GM18517 (cell line): ENCODE data around the gene SHH.

Source experiments
- ATAC-seq: cut with Tn5 transposase; IDR thresholded peaks from one replicate; pipeline ENCODE4 v1.9.1; 2021; ENCODE audit warnings: mild to moderate bottlenecking, moderate library complexity; ENCODE audit not compliant: unreplicated experiment

The SHH gene

GRCh38 chr7:155792999-155793560 is 19.2 kb downstream of the SHH start:
- no peak for ATAC-seq

- no peak for ATAC-seq
Observed at GRCh38 chr7:155792315-155792960, 19.8 kb downstream of the SHH start.

DNA sequence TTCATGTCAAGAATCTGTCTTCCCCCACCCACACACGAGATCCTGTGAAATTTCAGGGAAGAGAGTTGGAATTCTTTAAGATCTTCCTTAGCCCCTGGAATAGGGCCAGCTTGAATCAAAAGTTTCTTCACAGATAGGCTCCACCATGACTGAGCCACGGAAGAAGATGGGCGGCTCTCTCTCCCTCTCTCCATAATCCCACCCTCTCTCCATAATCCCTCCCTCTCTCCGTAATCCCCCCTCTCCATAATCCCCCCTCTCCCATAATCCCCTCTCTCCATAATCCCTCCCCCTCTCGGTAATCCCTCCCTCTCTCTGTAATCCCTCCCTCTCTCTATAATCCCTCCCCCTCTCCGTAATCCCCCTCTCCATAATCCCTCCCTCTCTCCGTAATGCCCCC is 20.4 kb downstream of the SHH start:
- no peak for ATAC-seq

DNA sequence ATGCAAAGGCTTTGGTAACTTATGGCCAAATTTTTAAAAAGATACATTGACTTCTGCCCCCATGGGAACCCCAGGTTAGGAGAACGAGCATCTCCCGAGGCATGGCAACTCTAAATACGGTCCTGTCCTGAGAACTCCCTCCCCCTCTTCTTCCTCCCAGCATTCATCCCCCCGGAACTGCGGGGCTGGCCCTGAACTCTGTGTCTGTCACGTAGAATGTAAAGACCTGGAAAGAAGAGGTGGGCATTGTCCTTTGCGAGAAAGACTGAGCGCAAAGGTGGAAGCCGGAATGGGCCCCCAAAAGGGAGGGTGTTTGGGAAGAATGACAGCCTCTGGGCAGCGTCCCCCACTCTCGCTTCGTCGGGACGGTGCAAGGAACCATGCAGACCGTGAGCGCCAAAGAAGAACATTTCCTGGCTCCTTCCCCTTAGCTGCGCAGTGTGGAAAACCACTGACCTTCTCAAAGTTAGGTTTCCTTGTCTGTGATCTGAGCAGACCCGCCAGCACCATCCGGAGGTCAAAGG is 21.0 kb downstream of the SHH start:
- no peak for ATAC-seq

DNA sequence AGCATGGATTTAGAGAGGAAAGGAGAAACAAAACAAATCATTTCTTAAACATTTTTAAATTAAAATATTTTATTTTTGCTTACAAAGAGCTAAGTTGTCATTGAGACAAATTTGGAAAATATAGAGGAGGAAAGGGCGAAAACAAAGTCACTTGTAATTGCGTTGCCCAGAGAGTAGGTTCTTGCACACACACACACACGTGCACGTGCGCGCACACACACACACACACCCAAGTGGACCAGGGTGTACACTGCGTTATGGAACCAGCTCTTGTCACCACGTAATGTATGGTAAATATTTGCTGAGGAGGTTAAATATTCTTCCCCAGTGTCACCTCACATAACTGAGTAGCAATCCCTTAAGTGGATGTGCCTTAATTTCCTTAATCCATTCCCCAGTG is 21.6 kb downstream of the SHH start:
- no peak for ATAC-seq

DNA sequence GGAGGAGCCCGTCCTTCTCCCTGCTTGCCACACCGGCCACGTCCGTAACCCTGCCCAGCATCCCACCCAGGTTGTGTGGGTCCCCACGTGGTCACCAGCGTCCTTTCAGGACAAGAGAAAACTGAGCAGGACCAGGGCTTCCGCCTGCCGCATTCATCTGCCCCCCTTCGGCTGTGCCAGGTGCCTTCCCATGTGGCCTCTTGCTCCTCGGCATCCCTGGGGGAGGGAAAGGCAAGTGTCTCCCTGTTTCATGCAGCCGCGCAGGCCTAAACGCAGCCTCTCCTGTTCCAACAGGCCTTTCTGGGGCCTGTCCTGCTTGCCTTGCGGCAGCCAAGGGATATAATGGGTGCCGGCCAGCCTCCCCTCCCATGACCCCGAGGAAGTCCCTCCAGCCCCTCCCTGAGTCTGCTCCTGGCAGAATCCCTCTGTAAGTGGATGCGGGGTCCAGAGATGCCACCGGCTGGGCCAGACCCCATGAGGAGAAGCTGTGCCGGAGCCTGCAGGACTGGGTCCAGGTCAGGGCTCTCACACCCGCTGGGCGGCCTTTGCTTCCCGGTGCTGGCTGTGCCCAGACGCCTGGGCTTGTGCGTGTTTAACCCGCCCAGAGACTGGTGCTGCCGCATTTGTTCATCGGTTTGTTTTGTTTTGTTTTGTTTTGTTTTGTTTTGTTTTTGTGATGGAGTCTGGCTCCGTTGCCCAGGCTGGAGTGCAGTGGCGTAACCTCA is 23.1 kb downstream of the SHH start:
- ATAC-seq = no peak

- no peak for ATAC-seq
Observed at GRCh38 chr7:155788616-155789000, 23.7 kb downstream of the SHH start.

DNA sequence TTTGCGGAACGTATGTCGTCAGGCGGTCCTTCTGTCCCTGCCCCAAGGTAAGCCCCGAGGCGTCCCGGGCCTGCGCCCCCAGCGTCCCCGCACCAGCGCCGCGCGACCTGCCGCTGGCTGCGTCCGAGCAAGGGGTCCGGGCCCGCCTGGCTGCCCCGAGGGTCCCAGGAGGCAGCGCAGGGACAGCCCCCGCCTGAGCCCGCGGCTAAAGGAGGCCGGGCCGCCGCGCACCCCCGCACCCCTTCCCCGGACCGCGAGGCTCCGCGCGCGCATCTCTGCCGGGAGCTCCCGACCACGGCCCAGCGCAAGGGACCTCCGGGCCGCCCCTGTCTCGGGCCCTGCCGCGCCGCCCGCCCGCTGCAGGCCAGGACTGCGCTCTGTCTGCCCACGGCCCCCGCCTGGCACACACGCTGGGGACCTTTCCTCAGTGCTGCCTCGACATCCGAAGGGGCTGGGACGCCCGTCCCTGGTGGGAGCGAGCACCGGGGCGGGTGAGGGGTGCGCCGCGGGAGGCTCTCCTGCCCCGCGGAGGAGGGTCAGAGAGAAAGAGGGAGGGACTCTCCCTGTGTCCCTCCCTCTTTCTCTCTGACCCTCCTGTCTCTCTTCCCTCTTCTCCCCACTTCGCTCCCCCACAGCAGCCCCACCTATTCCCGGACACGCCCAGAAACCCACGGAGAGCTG is 25.0 kb downstream of the SHH start:
- no peak for ATAC-seq

DNA sequence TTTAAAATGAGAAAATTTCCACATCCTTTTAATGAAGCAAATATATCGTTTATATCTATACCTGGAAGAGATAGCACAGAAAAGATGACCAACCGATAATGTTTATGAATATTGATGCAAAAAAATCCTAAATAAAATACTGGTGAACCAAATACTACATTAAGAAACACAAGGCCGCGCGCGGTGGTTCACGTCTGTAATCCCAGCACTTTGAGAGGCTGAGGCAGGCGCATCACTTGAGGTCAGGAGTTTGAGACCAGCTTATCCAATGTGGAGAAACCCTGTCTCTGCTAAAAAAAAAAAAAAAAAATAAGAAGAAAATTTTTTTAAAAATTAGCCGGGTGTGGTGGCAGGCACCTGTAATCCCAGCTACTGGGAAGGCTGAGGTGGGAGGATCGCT is 25.8 kb downstream of the SHH start:
- no peak for ATAC-seq

DNA sequence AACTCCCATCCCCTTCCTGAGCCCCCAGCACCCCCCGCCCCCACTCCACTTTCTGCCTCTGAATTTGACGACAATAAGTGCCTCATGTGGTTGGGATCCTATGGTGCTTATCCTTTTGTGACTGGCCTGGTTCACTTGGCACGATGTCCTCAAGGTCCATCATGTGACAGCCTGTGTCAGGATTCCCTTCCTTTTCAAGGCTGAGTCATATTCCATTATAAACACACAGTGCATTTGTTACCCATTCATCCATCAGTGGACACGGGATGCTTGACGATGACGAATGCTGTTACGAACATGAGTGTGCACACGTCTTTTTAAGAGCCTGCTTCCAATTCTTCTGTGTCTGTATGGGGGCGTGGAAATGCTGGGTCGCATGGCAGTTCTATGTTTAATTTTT is 26.7 kb downstream of the SHH start:
- no peak for ATAC-seq

DNA sequence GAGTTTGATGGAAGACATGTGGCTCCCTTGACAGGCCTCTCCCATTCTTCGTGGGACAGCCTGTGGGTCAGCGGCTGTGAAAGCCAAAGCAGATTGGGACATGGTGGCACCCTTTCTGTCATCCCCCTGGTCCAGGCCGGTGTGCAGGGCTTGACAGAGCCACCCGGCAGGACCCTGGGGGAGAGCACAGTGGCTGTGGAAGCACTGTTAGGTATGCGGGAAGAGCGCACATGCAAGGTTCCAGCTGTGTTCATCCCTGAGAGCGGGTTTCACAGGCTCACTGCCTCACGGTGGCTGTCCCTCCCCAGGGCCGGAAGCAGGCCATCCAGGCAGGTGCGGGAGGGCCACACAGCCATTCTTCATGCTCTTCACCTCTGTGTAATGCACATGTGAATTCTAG is 29.8 kb downstream of the SHH start:
- no peak for ATAC-seq

DNA sequence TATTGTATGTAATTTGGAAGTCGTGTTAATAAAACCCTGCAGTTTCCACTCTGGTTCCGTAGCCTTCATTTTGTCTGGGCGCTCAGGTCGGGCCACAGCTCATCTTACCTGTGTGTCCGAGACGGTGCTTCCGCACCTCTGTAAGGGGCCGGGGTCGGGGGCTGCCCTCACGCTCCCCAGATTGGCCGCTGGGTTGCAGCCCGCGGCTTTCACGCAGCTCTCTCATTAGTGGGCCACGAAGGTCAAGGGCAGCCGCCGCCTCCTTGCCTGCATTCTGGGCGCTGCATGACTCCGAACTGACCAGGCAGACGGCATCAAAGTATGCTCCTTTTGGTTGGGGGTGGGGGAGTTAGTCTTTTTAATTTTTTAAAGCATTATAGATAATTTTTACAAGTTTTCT is 30.8 kb downstream of the SHH start:
- no peak for ATAC-seq

DNA sequence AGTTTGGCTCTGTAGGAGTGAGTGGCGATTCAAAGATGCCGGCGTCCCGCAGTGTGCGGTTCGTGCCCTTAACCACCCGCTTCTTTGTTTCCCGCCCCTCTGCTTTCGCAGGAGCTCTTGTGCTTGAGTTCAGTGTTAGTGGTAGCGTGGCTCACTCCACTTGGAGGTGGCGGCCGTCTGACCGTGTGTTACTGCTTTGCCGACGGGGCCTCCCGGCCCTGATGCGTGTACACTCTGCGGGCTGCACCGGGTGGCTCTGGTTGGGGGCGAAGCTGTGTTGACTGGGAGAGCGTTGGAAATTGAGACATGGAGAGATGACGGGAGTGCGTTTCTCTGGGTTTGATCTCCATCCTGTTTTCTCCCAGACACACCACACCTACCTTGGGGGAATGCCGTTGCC is 31.4 kb downstream of the SHH start:
- ATAC-seq = no peak

- ATAC-seq = no peak
Observed at GRCh38 chr7:155778349-155778748, 33.9 kb downstream of the SHH start.

GRCh38 chr7:155776606-155777005 is 35.7 kb downstream of the SHH start:
- ATAC-seq = no peak

GRCh38 chr7:155775691-155776090 is 36.6 kb downstream of the SHH start:
- no peak for ATAC-seq

DNA sequence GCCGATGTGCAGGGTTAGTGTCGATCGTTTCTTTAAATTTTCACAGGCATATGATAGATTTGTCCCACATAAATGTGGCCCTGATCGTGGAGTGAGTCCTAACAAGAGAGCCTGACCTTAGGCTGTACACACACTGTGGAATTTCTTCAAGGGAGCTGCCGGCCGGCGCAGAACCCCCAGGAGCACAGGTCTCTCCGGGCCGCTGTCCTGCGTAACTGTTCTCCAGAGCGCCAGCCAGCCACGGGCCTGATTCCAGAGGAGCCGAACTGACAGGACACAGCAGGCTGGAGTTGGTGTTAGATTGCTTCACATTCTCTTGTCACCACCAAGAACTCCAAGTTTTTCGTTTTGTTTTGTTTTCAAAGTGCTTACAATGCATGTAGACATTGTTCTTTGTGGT is 37.3 kb downstream of the SHH start:
- no peak for ATAC-seq

- no peak for ATAC-seq
Observed at GRCh38 chr7:155773531-155773930, 38.7 kb downstream of the SHH start.

DNA sequence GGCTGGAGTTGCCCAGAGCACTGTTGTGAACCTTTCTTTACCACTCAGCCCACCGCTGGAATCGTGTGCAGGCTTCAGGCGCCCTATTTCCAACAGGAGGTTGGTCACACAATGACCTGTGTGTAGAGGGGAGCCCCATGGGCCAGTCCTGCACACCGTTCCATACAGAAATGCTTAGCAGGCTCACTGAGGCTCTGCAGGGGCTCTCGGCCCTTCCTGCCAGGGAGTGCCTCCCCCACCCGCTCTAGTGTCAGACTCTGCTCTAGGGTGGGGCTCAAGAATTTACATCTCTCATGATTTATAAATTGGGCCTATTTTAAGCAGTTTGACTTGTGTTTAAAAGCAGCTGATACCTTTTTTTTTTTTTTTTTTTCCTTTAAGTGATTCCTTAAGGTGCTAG is 42.0 kb downstream of the SHH start:
- ATAC-seq = no peak

DNA sequence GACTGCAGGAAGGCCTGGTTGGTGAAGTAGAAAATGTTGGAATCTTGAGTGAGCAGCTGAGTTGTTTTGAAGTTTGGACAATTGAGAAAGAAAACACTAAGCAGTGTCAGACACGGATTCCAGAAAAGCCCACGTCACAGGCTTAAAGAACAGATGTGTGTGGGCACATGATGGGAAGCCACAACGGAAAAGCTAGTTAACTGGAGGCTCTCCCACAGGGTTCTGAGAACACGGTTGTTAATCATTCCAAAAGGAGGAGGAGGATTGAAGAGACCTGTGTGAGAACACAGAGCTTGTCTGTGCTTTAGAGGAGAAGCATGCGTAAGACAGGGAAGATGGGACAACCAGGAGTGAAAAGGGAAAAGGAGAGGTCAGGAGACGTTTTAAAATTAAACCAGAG is 42.6 kb downstream of the SHH start:
- ATAC-seq = no peak

GRCh38 chr7:155766966-155767916 is 45.0 kb downstream of the SHH start:
- no peak for ATAC-seq
